Measurements from ENCODE around the gene PPDPF.
"Not testable (repeated sequence)": the region's sequence is repeated elsewhere in the genome, so short reads cannot be mapped to it uniquely, and the experiment has no call there.

The PPDPF gene

GRCh38 chr20:63557481-63557891 lies 36.9 kb downstream of the PPDPF start:
- Histone ChIP-seq H3K4me1 (peaks cover 9% of the 10 kb centered on the region; the same call in 1 of the 2 replicates), H3K27me3 (no peaks in the 10 kb centered on the region), H3K9me3 (no peaks in the 10 kb centered on the region), H3K4me3 (ENCODE audit: low read depth, low read length) (no peak overlapping the region), H3K36me3 (no peaks in the 10 kb centered on the region)
- no peak for DNase-seq
- no peak for TF ChIP-seq CTCF (IDR thresholded peaks at IDR 0.05; ENCODE audit: low read depth, low read length)

GRCh38 chr20:63558804-63559484 lies 38.4 kb downstream of the PPDPF start:
- Histone ChIP-seq H3K4me3 (ENCODE audit: low read depth, low read length) (no peak overlapping the region), H3K9me3 (no peaks in the 10 kb centered on the region), H3K4me1 (peaks cover 6% of the 10 kb centered on the region; the same call in 1 of the 2 replicates), H3K27me3 (no peaks in the 10 kb centered on the region), H3K36me3 (no peaks in the 10 kb centered on the region)
- DNase-seq: no peak
- no peak for TF ChIP-seq CTCF (IDR thresholded peaks at IDR 0.05; ENCODE audit: low read depth, low read length)

- not testable (repeated sequence) for H3K27me3 ChIP-seq; H3K4me3 ChIP-seq (ENCODE audit: low read depth, low read length); DNase-seq; H3K9me3 ChIP-seq; H3K4me1 ChIP-seq; H3K36me3 ChIP-seq
These were observed 39.1 kb downstream of the PPDPF start for GRCh38 chr20:63559485-63560332.

- Histone ChIP-seq H3K4me3 (ENCODE audit: low read depth, low read length) (no peak overlapping the region), H3K4me1 (no peaks in the 10 kb centered on the region), H3K36me3 (no peaks in the 10 kb centered on the region), H3K27me3 (no peaks in the 10 kb centered on the region), H3K9me3 (no peaks in the 10 kb centered on the region)
- TF ChIP-seq CTCF (IDR thresholded peaks at IDR 0.05; ENCODE audit: low read depth, low read length): no peak
- no peak for DNase-seq
These were observed 39.8 kb downstream of the PPDPF start for GRCh38 chr20:63560333-63560805.

GRCh38 chr20:63560856-63561609 lies 40.5 kb downstream of the PPDPF start:
- H3K36me3 ChIP-seq: no peaks in the 10 kb centered on the region
- no peaks in the 10 kb centered on the region for H3K4me1 ChIP-seq
- H3K4me3 ChIP-seq (ENCODE audit: low read depth, low read length): no peak overlapping the region
- H3K27me3 ChIP-seq: no peaks in the 10 kb centered on the region
- H3K9me3 ChIP-seq: no peaks in the 10 kb centered on the region
- no peak for DNase-seq
- no peak for TF ChIP-seq CTCF (IDR thresholded peaks at IDR 0.05; ENCODE audit: low read depth, low read length)

GRCh38 chr20:63561624-63562396 lies 41.2 kb downstream of the PPDPF start:
- Histone ChIP-seq H3K9me3 (no peaks in the 10 kb centered on the region), H3K36me3 (no peaks in the 10 kb centered on the region), H3K4me1 (no peaks in the 10 kb centered on the region), H3K27me3 (no peaks in the 10 kb centered on the region), H3K4me3 (ENCODE audit: low read depth, low read length) (no peak overlapping the region)
- DNase-seq: no peak
- TF ChIP-seq CTCF (IDR thresholded peaks at IDR 0.05; ENCODE audit: low read depth, low read length): no peak
